ENCODE measurements around the gene ZNF436. TPM values are rescaled to one million over a fixed set of nuclear protein-coding genes. Genes with fewer than 3 reads are reported as not detected.

Gene ZNF436
- polyA plus RNA-seq, 1 of the 3 experiments (the other 2 are of a cell fraction), result 5.0 TPM

GRCh38 chr1:23369335-23370013 is at the start of gene ZNF436 (continued):
- TF ChIP-seq CHD2 (IDR thresholded peaks at IDR 0.05; ENCODE audit: low read length, partially characterized antibody), result no peak
- TF ChIP-seq CTCF (IDR thresholded peaks at IDR 0.05), result no peak
- no peak for TF ChIP-seq USF2 (IDR thresholded peaks at IDR 0.05; ENCODE audit: borderline replicate concordance, low read depth, low read length)
- no peak for TF ChIP-seq YY1 (IDR thresholded peaks at IDR 0.05; ENCODE audit: low read depth)
- no peak for TF ChIP-seq FOSL2 (IDR thresholded peaks at IDR 0.05; ENCODE audit: borderline replicate concordance, low read depth)
- TF ChIP-seq MAX (IDR thresholded peaks at IDR 0.05; ENCODE audit: low read depth), result no peak
- 0 out of 2 replicates have a peak, but pooled peaks have one; percentile 39 for TF ChIP-seq MEF2A (IDR thresholded peaks at IDR 0.05; ENCODE audit: borderline replicate concordance, low read depth)
- TF ChIP-seq GATA2 (CRISPR knock-in tag; IDR thresholded peaks at IDR 0.05), result no peak

GRCh38 chr1:23419180-23419579 is 49.5 kb upstream of the ZNF436 start:
- H3K4me3 ChIP-seq (ENCODE audit: low read depth in 2 of 2, low read length in 1 of 2), result no peak overlapping the region
- ChIA-PET POLR2A (no interaction called here), CTCF (interaction anchor here (0.9 to 5.6 kb wide), 2 partner anchors 15 to 218 kb away, joined by 3 to 42 read pairs; no protein-coding TSS in a partner anchor)
- no peak overlapping the region for H2AFZ ChIP-seq (ENCODE audit: low read depth)
- H3K9ac ChIP-seq, result no peak overlapping the region
- H3K27ac ChIP-seq (ENCODE audit: low read depth in 2 of 2, low read length in 1 of 2), result no peak overlapping the region
- no peaks in the 10 kb centered on the region for H4K20me1 ChIP-seq (ENCODE audit: insufficient read depth)
- H3K36me3 ChIP-seq (replicated peaks in 1 of 2; ENCODE audit: control insufficient read depth in 1 of 2, insufficient read depth in 2 of 2, low read length in 1 of 2), result no peaks in the 10 kb centered on the region
- DNase-seq, result no peak
- no peak overlapping the region for H3K4me2 ChIP-seq
- no peaks in the 10 kb centered on the region for H3K79me2 ChIP-seq (ENCODE audit: insufficient read depth)
- H3K4me1 ChIP-seq (ENCODE audit: control insufficient read depth in 1 of 2, insufficient read depth in 2 of 2, low read depth in 1 of 2, low read length in 1 of 2), result peaks cover 0 to 33% of the 10 kb centered on the region in 2 experiments; a peak in 1 of 4 replicates
- WGBS (ENCODE audit: low lambda C conversion rate), result 92% methylated on average over 6 of the region's 6 CpGs
- H3F3A ChIP-seq (replicated peaks; ENCODE audit: insufficient read depth), result no peaks in the 10 kb centered on the region
- no peaks in the 10 kb centered on the region for H3K9me2 ChIP-seq
- no peaks in the 10 kb centered on the region for H3K27me3 ChIP-seq (ENCODE audit: insufficient read depth)
- no peak for TF ChIP-seq RFX5 (IDR thresholded peaks at IDR 0.05; ENCODE audit: low read length)
- TF ChIP-seq MEF2A (IDR thresholded peaks at IDR 0.05; ENCODE audit: borderline replicate concordance, low read depth), result no peak
- no peak for TF ChIP-seq NFIC (IDR thresholded peaks at IDR 0.05; ENCODE audit: borderline replicate concordance)
- no peak for TF ChIP-seq IRF3 (IDR thresholded peaks at IDR 0.05; ENCODE audit: low read depth, low read length)
- no peak for TF ChIP-seq TCF12 (IDR thresholded peaks at IDR 0.05)
- no peak for TF ChIP-seq MXI1 (IDR thresholded peaks at IDR 0.05; ENCODE audit: low read depth, low read length)
- no peak for TF ChIP-seq GABPA (IDR thresholded peaks at IDR 0.05; ENCODE audit: low read depth)
- H3K9me3 ChIP-seq, result no peaks in the 10 kb centered on the region

Data from SK-N-SH (cell line).